Large intestine (tissue), 12 donors: ENCODE results near the gene MAP3K9. TPM values are rescaled to one million over a fixed set of nuclear protein-coding genes. Genes with fewer than 3 reads are reported as not detected.
"Not testable (repeated sequence)": the region's sequence is repeated elsewhere in the genome, so short reads cannot be mapped to it uniquely, and the experiment has no call there.

Source experiments
- DNase-seq, 2 donors: peaks; one replicate each; pipeline versions ENCODE4 v3.0.0 to v3.0.0-alpha.2; 2013
- H3K27ac ChIP-seq: one replicate; pipeline ENCODE4 v1.5.1; 2013; ENCODE audit warnings: low read length
- H3K27me3 ChIP-seq: 2 replicates; pipeline ENCODE4 v1.6.1; 2013; ENCODE audit warnings: low read length; ENCODE audit not compliant: control insufficient read depth, insufficient read depth
- H3K36me3 ChIP-seq: 2 replicates; pipeline ENCODE4 v1.6.1; 2013; ENCODE audit warnings: low read length; ENCODE audit not compliant: control insufficient read depth, insufficient read depth
- H3K4me1 ChIP-seq: one replicate; pipeline ENCODE4 v1.6.1; 2013; ENCODE audit warnings: low read length; ENCODE audit not compliant: control insufficient read depth, insufficient read depth
- H3K4me3 ChIP-seq: one replicate; pipeline ENCODE4 v1.5.1; 2013; ENCODE audit warnings: low read length
- H3K9me3 ChIP-seq: one replicate; pipeline ENCODE4 v1.6.1; 2013; ENCODE audit warnings: mild to moderate bottlenecking, low read depth, low read length, moderate library complexity; ENCODE audit not compliant: control insufficient read depth
- WGBS: methylation state at CpG from one replicate; pipeline ENCODE4 v1.1.5; 2013; ENCODE audit warnings: low lambda C conversion rate; ENCODE audit not compliant: insufficient coverage; 5-methylcytosine and 5-hydroxymethylcytosine counted together
- long read RNA-seq, 11 donors: transcript quantifications; one replicate each; lab custom pipeline, GENCODE V29; 2026
- polyA plus RNA-seq: library from polyadenylated mRNA; unstranded; fragments of 120-200 nt; gene quantifications from one replicate; pipeline ENCODE4 v1.2.1, GENCODE V29; 2013

The MAP3K9 gene
- polyA plus RNA-seq = 3.7 TPM
- long read RNA-seq, donor 1 = 0 reads
- long read RNA-seq, donor 2 = 0 reads
- long read RNA-seq, donor 3 = 0 reads
- long read RNA-seq, donor 4 = 0 reads
- long read RNA-seq, donor 5 = 0 reads
- long read RNA-seq, donor 6 = 0 reads
- long read RNA-seq, donor 7 = 0 reads
- long read RNA-seq, donor 8, full-length matches to known transcripts = 1 of 1 reads
- long read RNA-seq, donor 8, partial matches to known transcripts = 0 of 1 reads
- long read RNA-seq, donor 8, other reads (novel, unspliced or antisense) = 0 of 1 reads
- long read RNA-seq, donor 9 = 0 reads
- long read RNA-seq, donor 10, full-length matches to known transcripts = 1 of 1 reads
- long read RNA-seq, donor 10, partial matches to known transcripts = 0 of 1 reads
- long read RNA-seq, donor 10, other reads (novel, unspliced or antisense) = 0 of 1 reads
- long read RNA-seq, donor 11 = 0 reads

- Histone ChIP-seq H3K36me3 (no peaks in the 10 kb centered on the region), H3K4me1 (peaks cover 7% of the 10 kb centered on the region), H3K9me3 (peaks cover 2% of the 10 kb centered on the region), H3K27me3 (peaks cover 7% of the 10 kb centered on the region), H3K27ac (peak within 1 kb of the TSS; percentile 49), H3K4me3 (peak within 1 kb of the TSS; percentile 57)
- peak; percentile 96 to 99 for DNase-seq
- WGBS = no CpG with 5 or more reads among the region's 89 CpGs
Measured at GRCh38 chr14:70809225-70810219, at the start of gene MAP3K9. Gene MAP3K9, minus strand, starts transcription at chr14:70809513. Its CDS starts 342 bp downstream, at chr14:70809171.

GRCh38 chr14:70858641-70859040, 49.3 kb upstream of the MAP3K9 start:
- no peaks in the 10 kb centered on the region for H3K27me3 ChIP-seq
- H3K27ac ChIP-seq = no peak overlapping the region
- H3K9me3 ChIP-seq = no peaks in the 10 kb centered on the region
- no peak for DNase-seq
- no peaks in the 10 kb centered on the region for H3K36me3 ChIP-seq
- 100% methylated on average over 1 of the region's 5 CpGs for WGBS
- no peaks in the 10 kb centered on the region for H3K4me1 ChIP-seq
- no peak overlapping the region for H3K4me3 ChIP-seq

GRCh38 chr14:70857496-70857890, 48.2 kb upstream of the MAP3K9 start:
- Histone ChIP-seq H3K36me3 (no peaks in the 10 kb centered on the region), H3K4me3 (no peak overlapping the region), H3K27me3 (no peaks in the 10 kb centered on the region), H3K4me1 (no peaks in the 10 kb centered on the region), H3K27ac (no peak overlapping the region), H3K9me3 (no peaks in the 10 kb centered on the region)
- no peak for DNase-seq
- no CpG with 5 or more reads among the region's 2 CpGs for WGBS

GRCh38 chr14:70856851-70857495, 47.7 kb upstream of the MAP3K9 start:
- Histone ChIP-seq H3K4me1 (no peaks in the 10 kb centered on the region), H3K27me3 (no peaks in the 10 kb centered on the region), H3K36me3 (no peaks in the 10 kb centered on the region), H3K4me3 (no peak overlapping the region), H3K27ac (no peak overlapping the region), H3K9me3 (no peaks in the 10 kb centered on the region)
- no peak for DNase-seq
- 100% methylated on average over 1 of the region's 2 CpGs for WGBS

- Histone ChIP-seq H3K36me3 (no peaks in the 10 kb centered on the region), H3K27me3 (no peaks in the 10 kb centered on the region), H3K27ac (no peak overlapping the region), H3K4me1 (no peaks in the 10 kb centered on the region), H3K9me3 (no peaks in the 10 kb centered on the region), H3K4me3 (no peak overlapping the region)
- 60% methylated on average over 1 of the region's 5 CpGs for WGBS
- no peak for DNase-seq
Measured at GRCh38 chr14:70855486-70855885, 46.2 kb upstream of the MAP3K9 start.

GRCh38 chr14:70853658-70854057, 44.3 kb upstream of the MAP3K9 start:
- not testable (repeated sequence) for H3K4me1 ChIP-seq, DNase-seq, H3K36me3 ChIP-seq, H3K27me3 ChIP-seq, H3K27ac ChIP-seq, H3K4me3 ChIP-seq, H3K9me3 ChIP-seq
- WGBS = no CpG with 5 or more reads among the region's 3 CpGs

- H3K27ac ChIP-seq = no peak overlapping the region
- 80% methylated on average over 1 of the region's 3 CpGs for WGBS
- DNase-seq = no peak
- H3K27me3 ChIP-seq = no peaks in the 10 kb centered on the region
- peaks cover 9% of the 10 kb centered on the region for H3K4me1 ChIP-seq
- H3K36me3 ChIP-seq = no peaks in the 10 kb centered on the region
- no peaks in the 10 kb centered on the region for H3K9me3 ChIP-seq
- no peak overlapping the region for H3K4me3 ChIP-seq
Measured at GRCh38 chr14:70847406-70848090, 38.2 kb upstream of the MAP3K9 start.

GRCh38 chr14:70845601-70846000, 36.3 kb upstream of the MAP3K9 start:
- Histone ChIP-seq H3K27ac (no peak overlapping the region), H3K36me3 (no peaks in the 10 kb centered on the region), H3K27me3 (no peaks in the 10 kb centered on the region), H3K9me3 (no peaks in the 10 kb centered on the region), H3K4me1 (peaks cover 14% of the 10 kb centered on the region), H3K4me3 (no peak overlapping the region)
- WGBS = no CpG with 5 or more reads among the region's 2 CpGs
- DNase-seq = no peak

- DNase-seq = peak in 1 of 2 donors; percentile 71
- 95% methylated on average over 2 of the region's 2 CpGs for WGBS
- no peaks in the 10 kb centered on the region for H3K27me3 ChIP-seq
- no peaks in the 10 kb centered on the region for H3K9me3 ChIP-seq
- peaks cover 24% of the 10 kb centered on the region for H3K4me1 ChIP-seq
- peak overlapping the region; percentile 41 for H3K27ac ChIP-seq
- no peaks in the 10 kb centered on the region for H3K36me3 ChIP-seq
- no peak overlapping the region for H3K4me3 ChIP-seq
Measured at GRCh38 chr14:70842851-70843462, 33.6 kb upstream of the MAP3K9 start.
